ENCODE data around the gene THRB.

Gene THRB

GRCh38 chr3:24487325-24488262 lies 7.1 kb downstream of the THRB start:
- peak; percentile 53 for DNase-seq

GRCh38 chr3:24485511-24485910 lies 9.1 kb downstream of the THRB start:
- DNase-seq = peak; percentile 42

GRCh38 chr3:24483873-24484272 lies 10.8 kb downstream of the THRB start:
- no peak for DNase-seq

GRCh38 chr3:24482096-24482705 lies 12.4 kb downstream of the THRB start:
- DNase-seq = no peak

DNA sequence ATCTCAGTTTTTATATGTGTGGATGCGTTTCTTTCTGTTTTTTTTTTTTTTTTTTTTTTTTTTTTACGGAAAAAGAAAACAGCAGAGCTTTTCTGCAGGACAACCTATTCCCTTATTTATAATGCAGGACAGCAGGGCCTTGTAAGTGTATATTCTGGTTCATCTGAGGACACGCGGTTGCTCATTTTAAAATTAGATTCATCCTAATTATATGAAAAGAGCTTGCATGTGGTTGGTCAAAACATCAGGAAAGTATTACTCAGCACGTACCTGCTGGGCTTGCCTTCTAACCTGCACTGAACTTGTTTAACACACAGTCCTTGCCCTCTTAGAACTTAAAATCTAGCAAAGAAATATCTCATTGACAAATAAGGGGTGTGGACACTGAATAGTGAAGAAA lies 13.5 kb downstream of the THRB start:
- no peak for DNase-seq

DNA sequence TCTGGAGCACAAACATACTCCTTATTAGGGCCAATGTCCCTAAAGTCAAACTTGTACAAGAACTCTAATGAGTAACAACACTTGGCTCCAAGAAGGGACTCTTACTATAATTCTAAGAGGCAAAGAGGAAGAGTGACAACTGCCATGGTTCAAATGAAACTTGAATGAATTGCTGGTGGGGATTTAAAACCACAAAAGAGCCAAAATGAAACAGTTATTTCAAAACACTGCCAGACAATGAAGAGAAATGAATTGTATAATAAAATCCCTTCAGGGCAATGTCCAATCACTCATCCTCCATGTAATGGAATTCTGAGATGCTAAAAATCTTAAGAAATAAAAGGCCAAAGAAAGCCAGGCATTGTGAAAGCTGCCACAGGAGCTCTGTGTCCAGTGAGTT lies 14.2 kb downstream of the THRB start:
- no peak for DNase-seq

DNA sequence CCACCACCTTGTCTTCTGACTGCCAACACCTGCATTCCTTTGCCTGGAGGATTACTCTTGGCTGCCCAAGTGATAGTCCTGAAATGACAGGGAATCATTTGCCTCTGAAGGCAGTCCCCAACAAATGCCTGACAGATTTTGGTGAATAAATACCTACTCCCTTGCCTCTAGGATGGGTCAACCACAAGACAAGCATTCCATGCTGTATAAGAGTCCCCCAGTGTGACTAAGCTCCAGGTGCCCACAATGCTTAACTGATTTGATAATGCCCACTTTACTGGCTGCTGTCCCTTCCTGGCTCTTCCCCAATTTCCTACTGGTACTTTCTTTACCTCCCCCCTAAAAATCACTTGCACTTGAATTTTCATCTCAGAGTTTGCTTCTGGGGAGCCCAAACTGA lies 14.8 kb downstream of the THRB start:
- DNase-seq = no peak

DNA sequence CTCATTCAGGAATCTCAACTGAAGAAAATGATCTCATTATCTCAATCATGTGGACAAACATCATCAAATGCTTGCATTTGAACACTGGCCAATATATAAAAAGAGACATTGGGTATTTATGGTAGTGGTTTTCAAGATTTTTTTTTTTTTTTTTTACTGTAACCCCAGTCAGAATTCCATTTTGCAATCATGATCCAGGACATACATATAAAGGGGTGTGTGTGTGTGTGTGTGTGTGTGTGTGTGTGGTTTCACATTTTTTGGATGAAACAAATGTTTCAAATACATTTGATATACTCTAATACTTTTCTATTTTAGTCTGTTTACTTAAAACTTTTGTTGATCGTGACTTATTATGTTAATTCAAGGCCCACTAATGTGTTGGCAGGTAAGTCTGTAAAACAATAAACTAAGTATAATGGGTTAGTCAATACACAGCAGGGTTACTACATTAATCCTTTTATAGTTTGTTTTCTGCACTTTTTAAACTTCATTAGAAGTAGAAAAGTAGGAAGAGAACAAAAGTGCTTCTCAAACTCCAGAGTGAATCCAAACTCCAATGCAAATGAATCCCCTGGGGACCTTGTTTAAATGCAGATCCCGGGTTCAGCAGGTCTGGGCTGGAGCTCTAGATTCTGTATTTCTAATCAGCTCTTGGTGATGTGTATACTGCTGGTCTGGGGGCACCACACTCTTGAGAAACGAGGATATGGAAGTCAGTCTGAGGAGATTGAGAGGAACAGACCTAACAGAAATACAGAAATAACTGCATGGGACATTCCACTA lies 17.6 kb downstream of the THRB start:
- DNase-seq = peak; percentile 59

DNA sequence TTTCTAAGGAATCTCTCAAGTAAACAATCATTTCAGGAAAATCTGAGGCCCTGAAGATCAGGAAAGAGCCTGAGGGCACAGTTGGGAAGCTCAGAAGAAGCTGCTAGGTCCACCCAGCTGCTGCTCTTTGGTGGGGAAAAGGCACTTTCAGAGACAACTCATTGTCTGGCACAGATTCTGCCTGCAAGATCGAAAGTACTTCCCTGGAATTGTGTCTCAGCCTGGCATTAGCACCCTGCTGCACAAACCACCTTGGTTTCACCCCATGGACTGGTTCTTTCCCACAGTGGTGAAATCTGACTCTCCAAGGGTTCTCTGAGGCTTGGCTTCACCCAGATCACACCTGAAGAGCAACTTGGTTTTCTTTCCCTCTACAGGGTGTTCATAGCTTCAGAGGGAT lies 18.7 kb downstream of the THRB start:
- DNase-seq = no peak

- DNase-seq = no peak
These were observed 19.8 kb downstream of the THRB start for GRCh38 chr3:24474862-24475261.

GRCh38 chr3:24472358-24472757 lies 22.3 kb downstream of the THRB start:
- DNase-seq = no peak

DNA sequence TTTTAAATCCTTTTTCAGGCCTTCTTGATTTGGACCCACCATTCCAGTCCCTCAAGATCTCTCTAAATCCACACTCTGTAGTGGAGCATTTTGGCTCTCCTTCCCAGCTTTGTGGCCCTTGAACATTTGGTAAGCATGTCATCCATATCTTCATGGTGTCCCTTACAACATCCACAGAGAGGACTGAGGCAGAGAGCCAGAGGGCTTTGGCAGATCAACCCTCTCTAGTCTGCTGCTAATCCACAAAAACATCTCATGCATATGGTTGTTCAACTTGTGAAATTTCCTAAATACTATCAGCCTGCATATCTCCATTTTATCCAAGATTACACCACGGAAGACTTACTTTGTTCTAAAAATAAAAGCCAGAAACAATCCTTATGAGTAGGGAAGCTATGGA lies 23.2 kb downstream of the THRB start:
- DNase-seq = no peak

GRCh38 chr3:24470277-24470676 lies 24.4 kb downstream of the THRB start:
- DNase-seq = no peak

- DNase-seq = no peak
These were observed 30.3 kb downstream of the THRB start for GRCh38 chr3:24464389-24464788.

DNA sequence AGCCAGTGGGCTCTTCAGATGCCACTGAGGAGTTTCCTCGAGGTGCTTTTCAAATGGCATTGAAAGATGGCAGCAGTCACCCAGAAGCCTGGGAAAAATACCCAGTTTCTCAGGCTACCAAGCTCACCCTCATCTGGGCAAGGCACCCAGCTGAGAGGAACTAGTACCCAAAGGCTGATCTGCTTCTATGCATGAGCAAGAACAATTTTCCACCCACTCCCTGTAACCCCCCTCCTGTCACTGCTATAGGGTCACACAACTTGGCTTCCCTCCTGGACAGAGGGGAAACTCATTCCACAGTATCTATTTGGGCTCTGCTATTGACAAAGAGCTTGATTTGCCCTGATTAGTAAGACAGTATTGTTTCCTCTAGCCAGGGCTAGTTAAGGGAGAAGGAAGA lies 31.9 kb downstream of the THRB start:
- DNase-seq = no peak

- DNase-seq = no peak
These were observed 33.7 kb downstream of the THRB start for GRCh38 chr3:24460974-24461373.

- no peak for DNase-seq
These were observed 36.9 kb downstream of the THRB start for GRCh38 chr3:24457719-24458118.

- no peak for DNase-seq
These were observed 39.8 kb downstream of the THRB start for GRCh38 chr3:24454856-24455255.

GRCh38 chr3:24454393-24454792 lies 40.3 kb downstream of the THRB start:
- no peak for DNase-seq

DNA sequence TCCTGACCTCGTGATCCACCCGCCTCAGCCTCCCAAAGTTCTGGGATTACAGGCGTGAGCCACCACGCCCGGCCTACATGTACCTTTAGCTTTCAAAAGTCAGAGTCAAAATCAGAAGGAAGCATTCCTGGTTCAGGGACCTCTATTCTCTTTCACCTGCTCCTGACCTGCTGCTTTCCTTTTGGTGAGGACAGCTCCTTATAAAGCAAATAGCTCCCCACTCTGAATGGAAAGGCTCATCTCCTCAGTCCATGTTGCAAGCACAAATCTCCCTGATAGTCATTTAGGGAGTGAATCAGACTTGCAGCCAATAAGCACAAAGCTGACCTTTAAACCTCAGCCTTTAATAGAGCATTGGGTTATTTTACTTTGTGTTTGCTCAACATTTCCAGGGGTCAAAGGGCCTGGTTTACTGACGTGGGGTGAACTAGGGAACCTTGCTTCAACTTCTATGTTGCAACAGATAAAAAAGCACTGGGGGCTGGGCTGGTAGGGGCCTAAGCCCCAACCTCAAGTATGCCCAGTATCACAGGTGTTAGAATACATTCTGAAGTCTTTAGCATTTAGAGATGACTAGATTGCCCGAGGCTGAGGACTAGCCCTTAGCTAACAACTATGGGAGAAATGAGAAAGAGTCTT lies 43.1 kb downstream of the THRB start:
- no peak for DNase-seq

DNA sequence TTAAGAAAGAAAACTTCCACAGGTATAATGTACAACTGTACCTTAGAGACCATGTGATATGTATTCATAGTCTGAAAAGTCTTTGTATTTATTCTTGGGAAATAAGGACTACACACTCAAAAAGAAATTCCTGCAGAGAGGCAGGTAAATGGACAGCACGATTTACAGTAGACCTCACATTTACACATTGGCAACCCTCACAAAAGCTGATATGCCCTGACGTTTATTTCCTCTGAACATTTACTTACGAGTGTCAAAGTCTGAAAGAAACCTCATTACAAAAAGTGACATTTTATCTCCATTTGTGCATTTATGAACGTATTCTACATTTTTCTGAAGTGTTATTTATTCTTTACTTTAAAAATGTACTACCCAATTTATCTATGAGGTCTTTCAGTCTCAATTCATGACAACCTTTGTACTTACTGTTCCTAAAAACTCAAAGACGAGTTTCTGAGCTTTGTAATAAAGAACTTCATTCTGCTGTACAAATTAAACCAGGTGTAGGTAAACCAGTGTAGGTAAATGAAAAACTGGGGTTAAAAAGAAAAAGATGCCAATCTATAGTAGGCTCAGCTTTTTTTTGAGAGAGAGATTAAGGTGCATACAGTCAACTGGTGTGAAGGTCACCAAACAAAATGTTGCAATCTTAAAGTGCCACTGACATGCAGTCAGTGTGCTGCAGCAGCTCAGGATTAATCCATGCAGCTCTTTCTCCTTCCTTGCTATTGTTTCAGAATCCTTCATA lies 44.3 kb downstream of the THRB start:
- no peak for DNase-seq

DNA sequence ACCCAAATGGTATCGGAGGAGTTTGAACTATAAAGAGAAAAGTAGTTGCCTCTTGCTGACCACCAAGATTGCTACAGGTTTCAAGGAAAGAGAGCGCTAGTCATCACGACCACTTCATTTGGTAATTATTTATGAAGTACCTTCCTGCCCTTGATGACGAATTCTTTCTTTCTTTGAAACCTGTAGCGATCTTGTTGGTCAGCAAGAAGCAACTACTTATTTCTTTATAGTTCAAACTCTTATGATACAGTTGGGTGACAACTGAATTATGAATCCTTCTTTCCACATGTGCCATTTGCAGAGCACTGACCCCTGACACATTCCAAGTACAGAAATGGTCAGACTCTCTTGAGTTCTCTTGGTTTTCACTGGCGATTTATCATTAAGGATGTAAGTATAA lies 46.8 kb downstream of the THRB start:
- DNase-seq = no peak
